Fibroblast of skin of back (primary cell): Measurements from ENCODE around the gene UGT3A2.

Source experiments
- DNase-seq: peaks from one replicate; pipeline ENCODE4 v3.0.0-alpha.2; 2013

UGT3A2 gene

DNA sequence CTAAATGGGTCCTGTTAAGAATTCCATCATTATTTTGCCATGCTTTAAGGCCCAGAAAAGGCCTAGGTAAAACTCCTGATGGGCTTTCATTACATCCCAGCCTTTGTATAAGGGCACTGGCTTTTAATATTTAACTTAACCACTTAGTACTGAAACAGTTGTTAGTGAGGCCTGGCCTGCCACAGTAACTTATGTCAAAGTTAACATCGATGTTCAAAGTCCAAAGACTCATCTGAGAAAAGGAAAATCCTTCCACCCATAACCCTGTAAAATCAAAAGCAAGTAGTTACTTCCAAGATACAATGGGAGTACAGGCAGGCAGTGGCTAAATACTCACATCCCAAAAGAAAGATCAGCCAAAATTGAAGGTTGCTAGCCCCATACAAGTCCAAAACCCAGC lies 60.5 kb downstream of the UGT3A2 start:
- no peak for DNase-seq

DNA sequence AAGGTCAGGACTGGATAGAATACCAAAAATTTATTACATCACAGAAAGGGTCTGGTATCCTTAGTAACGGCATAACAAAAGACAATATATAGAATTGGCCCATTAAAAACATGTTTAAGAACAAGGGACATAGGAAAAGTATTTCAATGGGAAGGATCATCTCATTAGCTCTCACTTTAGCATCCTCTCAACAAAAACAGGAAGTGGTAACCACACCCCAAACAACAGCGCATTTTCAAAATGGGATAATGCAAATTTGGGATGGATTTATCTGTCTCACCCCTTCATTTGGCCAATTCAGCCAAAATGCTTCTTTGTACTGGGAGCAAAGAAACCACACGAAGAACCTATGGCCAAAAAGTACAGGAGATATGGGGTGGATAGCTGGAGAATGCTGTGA lies 65.7 kb downstream of the UGT3A2 start:
- no peak for DNase-seq

DNA sequence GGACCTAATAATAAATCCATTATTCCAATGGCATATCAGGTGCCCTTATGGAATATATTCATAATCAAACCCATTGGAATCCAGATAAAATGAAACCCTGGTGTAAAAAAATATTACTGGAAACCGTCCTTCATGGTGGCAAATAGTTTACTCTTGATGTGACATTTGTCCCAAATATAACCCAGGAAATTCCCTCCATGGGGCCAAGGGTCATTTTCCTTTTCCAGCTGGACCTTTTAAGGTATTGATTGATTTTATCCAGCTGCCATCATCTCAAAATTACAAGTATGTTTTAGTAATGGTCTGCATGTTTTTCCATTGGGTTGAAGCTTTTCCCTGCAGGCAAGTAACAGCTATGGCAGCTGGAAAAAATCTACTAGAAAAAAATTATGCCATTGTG lies 67.1 kb downstream of the UGT3A2 start:
- DNase-seq = no peak

GRCh38 chr5:35996076-35996475 lies 70.6 kb downstream of the UGT3A2 start:
- no peak for DNase-seq

DNA sequence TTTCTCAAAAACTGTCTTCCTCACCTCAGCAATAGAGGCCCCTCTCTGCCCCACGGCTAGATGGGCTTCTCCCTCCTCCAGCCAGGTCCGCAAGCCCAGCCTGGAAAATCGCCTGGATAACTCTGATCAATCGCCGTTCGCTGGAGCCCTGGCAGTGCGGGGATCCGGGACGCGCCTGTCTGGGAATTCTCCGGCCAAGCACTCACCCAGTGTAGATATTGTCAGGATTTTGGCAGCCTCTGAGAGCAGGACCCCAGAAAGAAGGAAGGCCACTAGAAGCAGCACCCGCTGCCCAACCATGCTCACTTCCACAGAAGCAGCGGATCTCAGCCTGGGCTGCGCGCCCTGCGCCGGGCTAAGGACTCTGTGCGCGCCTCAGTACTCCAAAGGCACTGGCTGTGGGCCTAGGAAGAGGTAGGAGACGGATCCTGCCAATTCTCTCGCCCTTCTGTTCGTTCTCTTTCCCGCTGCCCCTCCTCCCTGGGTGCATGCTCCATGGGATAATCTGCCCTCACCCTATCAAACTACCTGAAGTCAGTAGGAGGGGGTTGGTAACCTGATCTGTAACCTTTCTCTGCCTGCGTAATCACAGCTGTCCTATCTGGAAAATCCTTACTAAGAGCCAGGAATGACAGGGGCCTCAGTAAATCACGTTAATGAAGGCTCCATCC lies 75.6 kb downstream of the UGT3A2 start, which contains the start of gene UGT3A1:
UGT3A1 (minus strand) TSS at position 450 of the 671 bp plus-strand sequence; CDS start at position 300, 150 bp downstream.
- DNase-seq = no peak

DNA sequence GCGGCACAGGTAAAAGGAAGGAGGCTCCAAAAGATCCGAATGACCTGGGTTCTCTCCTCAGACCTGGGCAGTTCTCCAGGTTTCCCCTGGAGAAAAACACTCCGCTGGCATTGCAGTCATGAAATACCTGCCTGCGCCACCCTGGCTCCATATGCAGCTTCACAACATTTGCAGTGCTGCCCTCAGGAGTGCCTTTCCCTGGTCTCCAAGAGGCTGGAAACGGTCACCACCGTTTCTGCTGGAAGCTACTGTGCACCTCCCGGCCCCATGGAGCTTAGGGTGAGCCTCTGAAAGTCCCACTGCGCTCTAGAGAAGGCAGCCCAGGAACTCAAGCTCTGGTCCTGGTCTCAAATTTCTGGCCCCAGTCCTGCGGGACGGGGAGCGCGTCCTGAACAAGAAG lies 76.2 kb downstream of the UGT3A2 start:
- no peak for DNase-seq

DNA sequence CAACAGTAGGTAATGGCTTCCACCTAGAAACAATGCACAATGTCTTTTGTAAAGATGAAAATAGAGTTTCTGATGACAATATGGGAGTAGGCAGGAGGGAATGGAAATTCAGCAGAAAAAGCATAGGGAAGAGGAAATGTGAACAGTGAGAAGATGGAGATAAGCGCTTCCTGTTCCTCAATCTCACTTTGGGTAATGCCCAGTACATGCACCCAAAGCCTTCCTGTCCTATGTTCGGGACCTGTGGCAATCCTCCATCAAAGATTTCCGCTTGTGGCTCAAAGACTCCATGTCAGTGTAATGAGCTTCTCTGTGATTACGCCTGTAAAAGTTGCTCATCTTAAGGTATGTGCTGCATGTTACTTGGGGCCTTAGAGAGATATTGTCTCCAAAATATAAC lies 78.2 kb downstream of the UGT3A2 start:
- DNase-seq = no peak

GRCh38 chr5:35987776-35988175 lies 78.9 kb downstream of the UGT3A2 start:
- no peak for DNase-seq
